Fibroblast of skin of left biceps (primary cell): ENCODE data around the gene SLITRK2.

ENCODE experiments used
- DNase-seq, 2 experiments: peaks; one replicate each; pipeline ENCODE4 v3.0.0-alpha.2; 2013; ENCODE audit warnings: low read depth in 2 of 2

The SLITRK2 gene

GRCh38 chrX:145853181-145853580 lies 35.6 kb downstream of the SLITRK2 start:
- DNase-seq, result no peak

GRCh38 chrX:145856181-145856580 lies 38.6 kb downstream of the SLITRK2 start:
- no peak for DNase-seq

GRCh38 chrX:145861818-145862217 lies 44.2 kb downstream of the SLITRK2 start:
- no peak for DNase-seq

GRCh38 chrX:145865082-145865481 lies 47.5 kb downstream of the SLITRK2 start:
- no peak for DNase-seq
